ENCODE measurements around the gene TLE4.

Gene TLE4

GRCh38 chr9:79667120-79667519 is 95.4 kb downstream of the TLE4 start:
- no peak for DNase-seq

DNA sequence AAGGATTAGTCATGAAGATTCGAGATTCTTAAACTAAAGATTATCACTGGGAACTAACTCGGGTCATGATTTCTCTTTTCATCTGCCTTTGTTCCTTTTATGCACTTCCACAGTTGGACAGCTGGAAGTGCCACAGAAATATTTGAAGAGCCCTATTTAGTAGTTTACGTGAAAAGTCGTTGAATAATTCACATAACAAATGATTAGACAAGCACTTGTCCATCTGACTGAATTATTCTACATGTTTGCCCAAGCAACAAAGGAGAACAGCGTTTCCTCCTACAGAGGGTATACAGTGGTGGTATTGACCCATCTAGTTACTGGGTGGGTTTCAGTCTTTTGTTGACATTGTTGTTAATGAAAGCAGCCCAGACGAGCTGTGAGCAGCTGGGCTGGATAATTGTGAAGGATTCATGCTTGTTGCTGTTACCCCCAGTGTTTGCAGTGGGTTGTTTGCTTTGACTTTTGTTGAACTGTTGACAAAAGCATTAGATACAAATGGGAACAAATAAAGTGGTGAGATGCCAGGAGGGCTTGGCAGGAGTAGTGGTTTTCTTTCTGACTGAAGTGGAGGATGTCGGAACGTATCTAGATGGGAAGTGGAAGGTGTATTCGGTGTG is 96.2 kb downstream of the TLE4 start:
- no peak for DNase-seq

- DNase-seq, result no peak
Observed at GRCh38 chr9:79668956-79669355, 97.2 kb downstream of the TLE4 start.

DNA sequence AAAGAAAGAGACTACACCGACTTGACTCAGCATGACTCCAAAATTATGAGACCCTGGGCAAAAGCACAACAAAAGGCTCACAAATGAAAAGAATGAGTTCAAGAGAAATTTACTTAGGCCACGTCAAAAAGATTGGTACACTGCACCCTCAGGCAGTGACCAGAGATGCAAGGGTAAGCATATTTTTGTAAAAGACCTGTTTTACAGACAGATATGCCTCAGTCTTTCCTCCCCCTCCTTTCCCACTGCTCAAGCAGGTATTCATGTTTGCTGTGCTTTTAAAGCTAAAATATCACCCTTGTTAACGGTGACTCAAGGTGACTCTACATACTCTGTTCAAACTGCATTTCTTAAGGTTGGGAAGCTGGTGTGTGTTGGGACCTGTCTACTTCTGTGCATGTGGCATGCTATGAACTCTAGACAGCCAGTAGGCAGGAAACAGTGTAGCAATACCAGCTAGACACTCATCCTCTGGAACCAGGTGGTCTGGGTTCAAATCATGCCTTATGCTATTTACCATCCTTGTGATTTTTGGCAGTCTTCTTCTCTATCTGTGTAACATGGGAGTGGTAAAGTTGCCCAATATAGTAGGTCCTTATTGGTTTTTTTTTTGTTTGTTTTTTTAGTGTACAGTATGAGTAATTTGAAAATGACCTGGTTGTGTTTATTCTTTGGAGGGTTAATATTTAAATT is 98.7 kb downstream of the TLE4 start:
- DNase-seq, result no peak

- no peak for DNase-seq
Observed at GRCh38 chr9:79671558-79671957, 99.8 kb downstream of the TLE4 start.

DNA sequence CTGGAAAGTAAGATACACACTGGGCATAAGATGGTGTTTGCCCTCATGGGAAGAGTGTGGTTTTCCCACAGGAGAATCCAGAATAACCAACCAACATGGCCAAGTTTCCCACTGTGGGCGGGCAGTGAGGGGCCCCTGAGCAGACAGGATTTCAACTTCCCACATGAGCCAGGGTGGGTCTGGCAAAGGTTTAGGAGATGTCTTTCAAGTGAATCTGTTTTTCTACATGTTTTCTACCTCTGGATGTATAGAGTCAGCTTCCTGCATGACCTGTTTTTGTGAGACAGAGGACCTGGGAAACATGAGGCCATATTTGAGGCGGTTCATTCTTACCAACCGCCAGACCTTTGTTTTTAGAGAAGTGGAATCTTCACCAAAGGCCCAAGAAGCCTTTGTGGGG is 100.5 kb downstream of the TLE4 start:
- no peak for DNase-seq

- no peak for DNase-seq
Observed at GRCh38 chr9:79672891-79673290, 101.1 kb downstream of the TLE4 start.

DNA sequence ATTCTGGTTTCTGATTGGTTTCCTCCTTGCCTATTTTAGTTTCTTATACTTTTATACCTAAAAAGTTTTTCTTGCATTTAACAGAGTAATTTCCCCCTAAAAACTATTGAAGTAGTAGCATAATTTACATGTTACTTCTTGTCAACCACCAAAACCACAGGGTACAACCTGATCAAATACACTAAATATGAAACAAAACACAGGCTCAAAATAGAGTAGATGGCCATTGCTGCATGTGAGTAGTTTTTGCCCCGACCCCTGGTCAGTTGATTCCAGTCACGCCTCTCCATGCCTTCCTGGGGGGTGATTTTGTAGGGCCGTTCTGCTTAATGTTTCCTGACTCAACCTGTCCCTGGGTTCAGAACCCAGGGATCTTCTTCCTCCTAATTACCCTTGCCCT is 101.8 kb downstream of the TLE4 start:
- no peak for DNase-seq

- no peak for DNase-seq
Observed at GRCh38 chr9:79674052-79674777, 102.5 kb downstream of the TLE4 start.

- DNase-seq, result no peak
Observed at GRCh38 chr9:79681576-79681975, 109.8 kb downstream of the TLE4 start.

- peak; percentile 10 for DNase-seq
Observed at GRCh38 chr9:79682076-79682736, 110.4 kb downstream of the TLE4 start.

GRCh38 chr9:79684059-79684458 is 112.3 kb downstream of the TLE4 start:
- DNase-seq, result no peak

- DNase-seq, result no peak
Observed at GRCh38 chr9:79684711-79685575, 113.2 kb downstream of the TLE4 start.

DNA sequence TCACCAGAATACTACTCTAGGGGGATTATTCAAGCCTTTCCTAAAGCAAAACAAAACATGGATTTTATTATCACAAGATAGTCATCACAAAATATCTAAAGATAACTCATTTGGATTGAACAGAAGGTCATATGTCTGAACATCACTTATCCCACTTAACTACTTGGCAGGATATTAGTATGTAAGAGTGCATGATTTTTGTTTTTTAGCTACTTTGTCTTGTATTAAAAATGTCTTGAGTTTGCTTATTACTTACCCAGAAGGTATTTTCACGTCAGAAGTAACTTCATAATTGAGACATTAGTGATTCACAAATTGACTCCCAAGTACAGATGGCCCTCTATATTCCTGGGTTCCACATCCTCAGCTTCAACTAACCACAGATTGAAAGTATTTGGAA is 113.8 kb downstream of the TLE4 start:
- no peak for DNase-seq

DNA sequence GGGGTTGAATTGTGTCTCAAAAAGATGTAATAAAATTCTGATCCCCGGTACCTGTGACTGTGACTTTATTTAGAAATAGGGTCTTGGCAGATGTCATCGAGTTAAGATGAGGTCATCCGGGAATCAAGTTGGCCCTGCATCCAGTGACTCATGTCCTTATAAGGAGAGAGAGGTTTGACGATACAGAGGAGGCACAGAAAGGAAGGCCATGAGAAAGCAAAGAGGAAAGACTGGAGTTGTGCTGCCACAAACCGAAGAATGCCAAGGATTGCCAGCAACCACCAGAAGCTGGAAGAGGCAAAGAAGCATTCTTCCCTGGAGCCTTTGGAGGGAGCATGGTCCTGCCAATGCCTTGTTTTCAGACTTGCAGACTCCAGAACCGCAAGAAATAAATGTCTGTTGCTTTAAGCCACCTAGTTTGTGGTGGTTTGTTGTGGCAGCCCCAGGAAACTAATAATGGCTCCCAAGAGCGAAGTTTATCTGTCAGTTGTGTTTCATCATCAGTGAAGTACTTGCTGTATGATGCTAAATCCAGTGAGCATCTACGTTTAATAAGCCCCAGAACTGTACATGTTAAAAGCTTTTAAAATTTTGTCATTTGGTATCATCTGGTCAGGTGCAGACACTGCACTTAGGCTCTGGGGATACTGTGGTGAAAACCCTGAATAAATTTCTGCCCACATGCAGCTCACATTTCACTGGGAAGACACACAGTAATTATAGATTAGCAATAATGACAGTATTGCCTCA is 114.8 kb downstream of the TLE4 start:
- no peak for DNase-seq

DNA sequence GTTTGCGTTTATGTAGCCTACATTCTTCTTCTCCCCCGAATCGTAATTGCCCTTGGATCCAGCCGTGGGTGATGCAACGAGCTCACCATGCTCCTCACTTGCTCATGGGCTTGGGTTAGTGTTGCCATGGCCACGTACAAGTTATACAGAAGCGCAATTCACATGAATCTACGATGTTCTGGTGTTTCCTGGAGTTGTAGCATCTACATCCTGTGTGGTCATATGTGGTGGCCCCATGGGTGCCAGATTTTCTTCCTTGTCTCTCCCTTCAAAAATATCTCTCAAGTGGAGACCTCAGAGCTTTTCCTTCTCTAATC is 115.3 kb downstream of the TLE4 start:
- DNase-seq, result no peak

DNA sequence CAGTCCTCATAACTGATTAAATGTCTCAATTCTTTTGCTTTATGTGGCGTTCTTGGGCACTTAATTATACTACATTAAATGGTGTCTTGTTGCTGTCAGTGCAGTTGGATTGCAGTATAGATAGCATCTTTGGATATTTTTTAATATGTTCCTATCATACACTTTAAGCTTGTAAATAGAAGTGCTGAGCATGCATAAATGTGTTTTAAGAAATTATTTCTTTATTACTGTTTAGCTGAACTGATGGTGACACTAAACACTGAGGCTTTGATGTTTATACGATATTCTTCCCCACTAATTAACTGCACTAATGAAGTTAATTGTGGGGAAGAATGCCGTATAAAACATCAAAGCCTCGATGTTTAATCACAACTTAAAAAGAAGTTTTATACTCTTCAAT is 116.6 kb downstream of the TLE4 start:
- no peak for DNase-seq

DNA sequence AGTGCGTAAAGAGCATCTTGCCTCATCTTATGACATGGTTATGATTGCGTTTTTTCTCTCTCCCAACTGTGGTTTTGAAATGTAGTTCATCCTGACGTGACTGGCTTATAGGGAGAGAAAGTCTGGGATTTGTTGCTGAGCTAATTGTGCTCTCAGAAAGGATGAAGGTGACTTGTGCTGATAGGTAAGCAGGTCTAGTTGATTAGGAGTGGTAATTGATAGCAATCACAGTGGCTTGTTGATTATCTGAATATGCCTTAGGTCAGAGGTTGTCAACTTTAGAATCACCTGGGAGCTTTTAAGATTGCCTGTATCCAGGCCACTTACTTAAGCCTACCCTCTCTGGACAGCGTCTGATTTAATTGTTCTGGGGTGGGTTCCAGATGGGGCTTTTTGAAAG is 117.8 kb downstream of the TLE4 start:
- DNase-seq, result no peak

GRCh38 chr9:79691496-79691895 is 119.7 kb downstream of the TLE4 start:
- no peak for DNase-seq

- DNase-seq, result no peak
Observed at GRCh38 chr9:79692857-79693571, 121.2 kb downstream of the TLE4 start.

GRCh38 chr9:79693750-79694149 is 122.0 kb downstream of the TLE4 start:
- no peak for DNase-seq

- no peak for DNase-seq
Observed at GRCh38 chr9:79694208-79694607, 122.4 kb downstream of the TLE4 start.

Measured in NCI-H226 (cell line).